Smooth muscle cell (in vitro differentiated cells): ENCODE data around the gene PER3. TPM values are rescaled to one million over a fixed set of nuclear protein-coding genes. Genes with fewer than 3 reads are reported as not detected.

Source experiments
- DNase-seq: peaks from one replicate; lab custom pipeline; 2025; ENCODE audit not compliant: unreplicated experiment; lab: John Stamatoyannopoulos, UW
- H2AFZ ChIP-seq: fragments of 200-600 bp; sonication (generic); 2 replicates; pipeline ENCODE4 v1.6.0; 2016; ENCODE audit warnings: antibody characterized with exemption, low read depth, mild to moderate bottlenecking
- H3F3A ChIP-seq: fragments of 200-600 bp; sonication (generic); 2 replicates; pipeline ENCODE4 v1.6.0; 2017; ENCODE audit warnings: antibody characterized with exemption, low read depth
- H3K27ac ChIP-seq: fragments of 200-600 bp; sonication (generic); 2 replicates; pipeline ENCODE4 v1.5.1; 2016; ENCODE audit warnings: low read depth, mild to moderate bottlenecking
- H3K27me3 ChIP-seq: fragments of 200-600 bp; sonication (generic); 2 replicates; pipeline ENCODE4 v1.6.1; 2016; ENCODE audit warnings: low read depth, mild to moderate bottlenecking
- H3K36me3 ChIP-seq: fragments of 200-600 bp; sonication (generic); 2 replicates; pipeline ENCODE4 v1.5.1; 2016; ENCODE audit warnings: low read depth
- H3K4me1 ChIP-seq: fragments of 200-600 bp; sonication (generic); 2 replicates; pipeline ENCODE4 v1.5.1; 2016; ENCODE audit warnings: low read depth
- H3K4me2 ChIP-seq: fragments of 200-600 bp; sonication (generic); 2 replicates; pipeline ENCODE4 v1.6.0; 2016; ENCODE audit warnings: mild to moderate bottlenecking
- H3K4me3 ChIP-seq: fragments of 200-600 bp; sonication (generic); 2 replicates; pipeline ENCODE4 v1.5.1; 2016; ENCODE audit warnings: mild to moderate bottlenecking
- H3K79me2 ChIP-seq: fragments of 200-600 bp; sonication (generic); 2 replicates; pipeline ENCODE4 v1.6.0; 2016; ENCODE audit warnings: low read depth, mild to moderate bottlenecking
- H3K9ac ChIP-seq: fragments of 200-600 bp; sonication (generic); 2 replicates; pipeline ENCODE4 v1.6.0; 2016; ENCODE audit warnings: low read depth
- H3K9me3 ChIP-seq: fragments of 200-600 bp; sonication (generic); replicated peaks from 2 replicates; pipeline ENCODE4 v1.5.1; 2016; ENCODE audit warnings: low read depth
- H4K20me1 ChIP-seq: fragments of 200-600 bp; sonication (generic); 2 replicates; pipeline ENCODE4 v1.6.0; 2016; ENCODE audit warnings: low read depth
- CTCF ChIP-seq: fragments of 200-600 bp; sonication (generic); IDR thresholded peaks from 2 replicates; pipeline ENCODE4 v1.5.1; 2017; ENCODE audit warnings: borderline replicate concordance, mild to moderate bottlenecking, antibody characterized with exemption; ENCODE audit not compliant: insufficient read depth, poor library complexity, severe bottlenecking
- WGBS: methylation state at CpG from one replicate; pipeline ENCODE4 v1.1.7; 2016; ENCODE audit warnings: low lambda C conversion rate; 5-methylcytosine and 5-hydroxymethylcytosine counted together
- polyA plus RNA-seq: library from polyadenylated mRNA; unstranded; fragments of >200 nt; fragmentation: Nextera tagmentation; extraction: Ambion mirVana; gene quantifications from 2 replicates; pipeline ENCODE4 v1.2.1, GENCODE V29; 2016
- total RNA-seq: library from RNA; depleted of rRNA; stranded (reverse); fragments of >200 nt; gene quantifications from 2 replicates; pipeline ENCODE4 v1.2.3, GENCODE V29; 2014

PER3 gene
- total and polyA plus RNA-seq, 2 experiments from 2014 or later, result 5.9 to 13.2 TPM

DNA sequence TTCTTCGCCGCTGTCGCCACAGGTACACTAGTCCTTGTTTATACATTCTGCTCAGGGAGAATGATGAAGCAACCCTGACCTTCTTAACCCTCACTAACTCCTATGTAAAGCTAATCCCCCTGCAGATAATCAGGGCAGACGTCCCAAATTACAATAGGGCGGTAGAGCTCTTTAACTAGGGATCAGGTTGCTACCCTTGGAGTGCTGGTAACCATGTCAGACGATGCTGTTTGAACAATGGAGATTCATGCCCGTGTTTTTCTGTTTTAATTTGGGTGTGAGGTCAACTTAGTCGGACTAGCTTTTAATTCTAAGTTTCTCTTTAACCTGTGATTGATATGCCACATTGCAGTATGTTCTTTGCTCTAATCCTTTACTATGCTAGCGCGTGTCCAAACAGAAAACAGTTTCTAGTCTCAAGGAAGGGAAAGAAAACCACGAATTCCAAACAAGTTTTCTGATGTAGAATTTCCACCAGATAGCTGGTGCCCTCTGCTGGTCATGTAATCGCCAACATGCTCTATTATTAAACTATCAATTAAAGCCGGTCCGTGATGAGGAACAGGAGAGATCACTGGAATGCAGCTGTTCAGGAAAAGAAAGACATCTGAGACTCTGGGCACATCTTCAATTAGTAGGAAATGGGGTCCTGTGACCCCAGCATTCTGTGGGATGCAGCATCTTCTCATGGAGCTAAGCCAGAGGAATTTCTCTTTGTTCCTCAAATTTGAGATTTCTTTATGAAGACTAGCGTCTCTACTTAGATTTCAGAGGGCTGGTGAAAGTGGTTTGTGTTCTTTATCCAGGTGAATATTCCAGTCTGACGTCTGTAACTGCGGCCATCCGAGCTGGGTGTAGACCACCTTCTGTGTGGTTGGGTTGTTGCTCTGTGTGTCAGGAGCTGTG, 31.3 kb upstream of the PER3 start:
- H3K4me2 ChIP-seq, result peak overlapping the region; percentile 81
- H3K9ac ChIP-seq, result no peak overlapping the region
- peak overlapping the region; percentile 51 for H3K4me3 ChIP-seq
- no peaks in the 10 kb centered on the region for H3K27me3 ChIP-seq
- H4K20me1 ChIP-seq, result no peaks in the 10 kb centered on the region
- H3K4me1 ChIP-seq, result peaks cover 7% of the 10 kb centered on the region
- 38% methylated on average over 18 of the region's 18 CpGs for WGBS
- H3K27ac ChIP-seq, result no peak overlapping the region
- no peaks in the 10 kb centered on the region for H3F3A ChIP-seq
- no peaks in the 10 kb centered on the region for H3K9me3 ChIP-seq
- H3K36me3 ChIP-seq, result no peaks in the 10 kb centered on the region
- DNase-seq, result no peak
- peak; percentile 77 for TF ChIP-seq CTCF
- H3K79me2 ChIP-seq, result no peaks in the 10 kb centered on the region
- peak overlapping the region; percentile 74 for H2AFZ ChIP-seq

GRCh38 chr1:7753641-7754040, 30.4 kb upstream of the PER3 start:
- H3K4me3 ChIP-seq, result no peak overlapping the region
- 89% methylated on average over 3 of the region's 3 CpGs for WGBS
- H4K20me1 ChIP-seq, result no peaks in the 10 kb centered on the region
- no peak overlapping the region for H2AFZ ChIP-seq
- no peak overlapping the region for H3K27ac ChIP-seq
- peaks cover 7% of the 10 kb centered on the region for H3K4me1 ChIP-seq
- H3F3A ChIP-seq, result no peaks in the 10 kb centered on the region
- H3K4me2 ChIP-seq, result no peak overlapping the region
- no peaks in the 10 kb centered on the region for H3K36me3 ChIP-seq
- H3K79me2 ChIP-seq, result no peaks in the 10 kb centered on the region
- no peaks in the 10 kb centered on the region for H3K27me3 ChIP-seq
- TF ChIP-seq CTCF, result no peak
- DNase-seq, result no peak
- no peaks in the 10 kb centered on the region for H3K9me3 ChIP-seq
- H3K9ac ChIP-seq, result no peak overlapping the region

DNA sequence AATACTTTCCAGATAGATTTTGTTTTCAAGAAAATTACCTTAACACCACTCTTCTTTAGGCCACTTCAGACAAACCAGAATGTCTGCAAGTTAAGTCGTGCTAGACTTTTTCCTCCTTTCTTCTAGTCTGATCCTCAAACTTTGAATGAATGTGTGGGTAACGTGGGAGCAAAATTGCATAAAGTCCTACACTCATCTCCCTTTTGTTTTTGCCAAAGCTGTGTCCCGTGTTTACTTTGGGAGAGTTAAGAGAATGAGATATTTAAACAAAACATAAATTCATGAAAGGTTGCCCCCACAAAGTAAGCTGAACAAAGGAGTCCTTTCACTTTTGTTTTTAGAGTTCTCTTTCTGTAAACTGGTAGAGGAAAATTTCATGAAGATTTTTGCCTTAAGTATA, 29.9 kb upstream of the PER3 start:
- Histone ChIP-seq H4K20me1 (no peaks in the 10 kb centered on the region), H3K9me3 (no peaks in the 10 kb centered on the region), H3F3A (no peaks in the 10 kb centered on the region), H3K27ac (no peak overlapping the region), H3K79me2 (no peaks in the 10 kb centered on the region), H3K36me3 (no peaks in the 10 kb centered on the region), H2AFZ (no peak overlapping the region), H3K4me1 (peaks cover 7% of the 10 kb centered on the region), H3K4me2 (no peak overlapping the region), H3K27me3 (no peaks in the 10 kb centered on the region), H3K4me3 (no peak overlapping the region), H3K9ac (no peak overlapping the region)
- no peak for DNase-seq
- no peak for TF ChIP-seq CTCF
- 91% methylated on average over 3 of the region's 3 CpGs for WGBS

GRCh38 chr1:7755448-7755847, 28.6 kb upstream of the PER3 start:
- Histone ChIP-seq H3K4me1 (peaks cover 7% of the 10 kb centered on the region), H3K27me3 (no peaks in the 10 kb centered on the region), H3K9me3 (no peaks in the 10 kb centered on the region), H3K4me3 (no peak overlapping the region), H3K36me3 (no peaks in the 10 kb centered on the region), H3K9ac (no peak overlapping the region), H3K27ac (no peak overlapping the region), H3K4me2 (no peak overlapping the region), H4K20me1 (no peaks in the 10 kb centered on the region), H2AFZ (no peak overlapping the region), H3F3A (no peaks in the 10 kb centered on the region), H3K79me2 (no peaks in the 10 kb centered on the region)
- 90% methylated on average over 1 of the region's 1 CpG for WGBS
- TF ChIP-seq CTCF, result peak; percentile 20
- DNase-seq, result no peak
